K562 (cell line): ENCODE results near the gene DKK3. TPM values are rescaled to one million over a fixed set of nuclear protein-coding genes. Genes with fewer than 3 reads are reported as not detected.
A peak's percentile ranks its signal among the peaks of the same experiment; 100 is the strongest.

Experiments used
- ASH1L ChIP-seq: fragments of 450-650 bp; IDR thresholded peaks from 2 replicates; pipeline ENCODE4 v1.6.1; 2018; ENCODE audit warnings: borderline replicate concordance, mild to moderate bottlenecking, low read depth; ENCODE audit not compliant: partially characterized antibody
- BHLHE40 ChIP-seq: IDR thresholded peaks from 2 replicates; pipeline ENCODE4 v1.6.1; 2011; ENCODE audit warnings: low read length, improper control_type of control experiment
- CHD2 ChIP-seq: IDR thresholded peaks from 2 replicates; pipeline ENCODE4 v1.6.1; 2011; ENCODE audit warnings: low read depth, low read length
- CREM ChIP-seq: IDR thresholded peaks from 2 replicates; pipeline ENCODE4 v1.6.1; 2014; ENCODE audit warnings: antibody characterized with exemption, low read depth
- DACH1 ChIP-seq: fragments of 450-650 bp; IDR thresholded peaks from 2 replicates; pipeline ENCODE4 v1.6.1; 2018; ENCODE audit not compliant: partially characterized antibody
- EWSR1 ChIP-seq: fragments of 450-650 bp; IDR thresholded peaks from 2 replicates; pipeline ENCODE4 v1.6.1; 2018; ENCODE audit warnings: borderline replicate concordance, mild to moderate bottlenecking, low read depth, moderate library complexity; ENCODE audit not compliant: partially characterized antibody
- FOXA1 ChIP-seq: fragments of 450-650 bp; IDR thresholded peaks from 2 replicates; pipeline ENCODE4 v1.6.1; 2016; ENCODE audit warnings: mild to moderate bottlenecking, borderline replicate concordance
- HMG20A ChIP-seq: fragments of 450-650 bp; formaldehyde crosslinking; conservative IDR thresholded peaks from 2 replicates; pipeline ENCODE4 v1.4.0; 2020; ENCODE audit warnings: mild to moderate bottlenecking, mixed read lengths
- KDM1A ChIP-seq, 2 experiments: fragments of 450-650 bp; IDR thresholded peaks; 2 replicates each; pipeline ENCODE4 v1.6.1; 2016; ENCODE audit warnings: mild to moderate bottlenecking in 2 of 2
- POLR2H ChIP-seq: IDR thresholded peaks from 2 replicates; pipeline ENCODE4 v1.6.1; 2016; ENCODE audit warnings: missing genetic modification characterization, low read depth, mild to moderate bottlenecking, control low read depth, missing compliant biosample characterization, moderate library complexity
- PURB ChIP-seq: sonication (generic); formaldehyde crosslinking; IDR thresholded peaks from 2 replicates; pipeline ENCODE4 v1.9.0; 2021; ENCODE audit warnings: low read depth, mild to moderate bottlenecking, missing genetic modification reagents
- RAD21 ChIP-seq, 2 experiments: fragments of 250-450 bp in 1 of 2; fragments of 450-650 bp in 1 of 2; sonication (Bioruptor Pico) in 1 of 2; formaldehyde crosslinking in 1 of 2; IDR thresholded peaks in 1 of 2; conservative IDR thresholded peaks in 1 of 2; 2 replicates each; pipeline versions ENCODE4 v1.4.0 to v1.8.0; 2020 to 2022; ENCODE audit warnings: mild to moderate bottlenecking in 2 of 2, moderate library complexity in 1 of 2
- RAD51 ChIP-seq: fragments of 450-650 bp; IDR thresholded peaks from 2 replicates; pipeline ENCODE4 v1.7.1; 2016; ENCODE audit warnings: low read depth, mild to moderate bottlenecking, borderline replicate concordance
- SLC30A9 ChIP-seq: fragments of 250-450 bp; sonication (Bioruptor Pico); IDR thresholded peaks from 2 replicates; pipeline ENCODE4 v1.8.0; 2022; ENCODE audit warnings: mild to moderate bottlenecking, moderate library complexity
- SMC3 ChIP-seq: conservative IDR thresholded peaks from 2 replicates; pipeline ENCODE4 v1.6.1; 2011; ENCODE audit warnings: low read depth, low read length, improper control_type of control experiment; ENCODE audit not compliant: insufficient read depth
- XRCC5 ChIP-seq: fragments of 200-400 bp; formaldehyde crosslinking; IDR thresholded peaks from 2 replicates; pipeline ENCODE4 v1.6.1; 2017; ENCODE audit warnings: low read depth, mild to moderate bottlenecking, low read length
- polyA plus RNA-seq, 8 experiments: library from polyadenylated mRNA; depleted of rRNA in 4 of 8; stranded (reverse) in 5 of 8; unstranded in 3 of 8; fragments of >200 nt; fragmentation: Nextera tagmentation in 2 of 8; fragmentation: Illumina TruSeq in 1 of 8; extraction: Ambion mirVana in 2 of 8; extraction: Trizol in 1 of 8; gene quantifications; 2 replicates each; pipeline versions ENCODE4 v1.2.1 to v1.2.3, GENCODE V29; 2011 to 2014; ENCODE audit warnings: inconsistent platforms in 1 of 8, missing spikeins in 1 of 8
- total RNA-seq, 7 experiments: library from RNA; depleted of rRNA in 6 of 7; stranded (reverse); fragments of >200 nt in 6 of 7; fragmentation: Illumina TruSeq in 2 of 7; extraction: Trizol in 2 of 7; gene quantifications; 2 replicates each; pipeline versions ENCODE4 v1.2.1 to v1.2.3, GENCODE V29; 2011 to 2021; ENCODE audit warnings: low replicate concordance in 1 of 7
- TF ChIP-seq, protein P1 (sequence below): fragments of 450-650 bp; formaldehyde crosslinking; IDR thresholded peaks from 2 replicates; pipeline ENCODE4 v1.4.0; 2022; ENCODE audit warnings: missing genetic modification characterization
- TF ChIP-seq, protein P2 (sequence below): conservative IDR thresholded peaks from 2 replicates; pipeline ENCODE4 v1.6.1; 2011; ENCODE audit warnings: low read depth, mild to moderate bottlenecking, low read length; ENCODE audit not compliant: control insufficient read depth
- TF ChIP-seq, protein P3 (sequence below): sonication (generic); formaldehyde crosslinking; IDR thresholded peaks from 2 replicates; pipeline ENCODE4 v1.8.0; 2022; ENCODE audit warnings: mild to moderate bottlenecking, low read depth, missing genetic modification reagents
- TF ChIP-seq, protein P4 (sequence below): sonication (generic); formaldehyde crosslinking; IDR thresholded peaks from 2 replicates; pipeline ENCODE4 v1.8.1; 2023; ENCODE audit warnings: mild to moderate bottlenecking, missing genetic modification reagents
- TF ChIP-seq, protein P5 (sequence below): fragments of 450-650 bp; conservative IDR thresholded peaks from 2 replicates; pipeline ENCODE4 v1.6.1; 2016; ENCODE audit warnings: missing genetic modification characterization, low read depth, mild to moderate bottlenecking, control low read depth, missing compliant biosample characterization

Gene DKK3
- total and polyA plus RNA-seq, 9 of the 15 experiments (the other 6 are each of a cell fraction or from before 2014, with no cell fraction given): 0.14 to 0.85 (median 0.38) TPM; not detected in 6

DNA sequence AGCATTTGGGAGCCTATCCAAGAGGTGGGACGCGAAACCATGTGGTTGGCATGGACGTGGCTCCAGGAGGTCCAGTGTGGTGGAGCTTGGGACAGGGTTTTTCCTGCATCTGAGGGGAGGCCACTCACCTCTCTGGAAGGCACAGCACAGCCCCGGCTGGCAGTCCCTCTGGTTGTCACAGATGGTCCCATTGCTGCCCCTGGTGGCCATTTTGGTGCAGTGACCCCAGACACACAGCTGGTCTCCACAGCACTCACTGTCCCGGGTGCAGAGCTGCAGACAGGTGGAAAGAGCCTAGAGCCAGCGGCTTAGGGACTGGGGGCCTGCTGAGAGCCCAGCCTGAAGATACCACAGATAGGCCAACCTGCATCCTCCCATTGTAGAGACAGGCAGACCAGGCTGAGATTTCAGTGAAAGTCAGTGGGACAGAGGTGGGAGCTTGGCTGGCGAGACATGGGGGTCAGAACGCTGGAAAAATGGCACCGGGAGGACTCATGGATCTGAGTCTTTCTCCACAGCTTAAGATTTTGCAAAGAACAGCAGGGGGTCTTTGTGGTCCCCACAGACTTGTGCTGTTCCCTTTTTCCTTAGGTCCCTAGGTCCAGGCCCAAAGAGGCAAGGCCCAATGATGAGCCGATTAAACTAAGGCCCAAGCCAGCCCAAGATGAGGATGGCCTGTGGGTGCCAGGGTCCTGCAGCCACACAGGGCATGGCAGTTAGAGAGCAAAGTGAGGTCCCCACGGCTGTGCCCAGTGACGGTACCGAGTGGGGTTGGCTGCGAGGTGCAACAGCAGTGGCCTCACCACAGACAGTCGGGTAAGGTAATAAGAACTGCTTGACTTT lies 41.4 kb downstream of the DKK3 start (continued):
- TF ChIP-seq, protein P1, sequence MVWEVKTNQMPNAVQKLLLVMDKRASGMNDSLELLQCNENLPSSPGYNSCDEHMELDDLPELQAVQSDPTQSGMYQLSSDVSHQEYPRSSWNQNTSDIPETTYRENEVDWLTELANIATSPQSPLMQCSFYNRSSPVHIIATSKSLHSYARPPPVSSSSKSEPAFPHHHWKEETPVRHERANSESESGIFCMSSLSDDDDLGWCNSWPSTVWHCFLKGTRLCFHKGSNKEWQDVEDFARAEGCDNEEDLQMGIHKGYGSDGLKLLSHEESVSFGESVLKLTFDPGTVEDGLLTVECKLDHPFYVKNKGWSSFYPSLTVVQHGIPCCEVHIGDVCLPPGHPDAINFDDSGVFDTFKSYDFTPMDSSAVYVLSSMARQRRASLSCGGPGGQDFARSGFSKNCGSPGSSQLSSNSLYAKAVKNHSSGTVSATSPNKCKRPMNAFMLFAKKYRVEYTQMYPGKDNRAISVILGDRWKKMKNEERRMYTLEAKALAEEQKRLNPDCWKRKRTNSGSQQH (CRISPR knock-in tag): no peak
- TF ChIP-seq ASH1L (no peak), KDM1A (IDR thresholded peaks at IDR 0.05) (no peak), FOXA1 (no peak), PURB (no peak), SLC30A9 (CRISPR knock-in tag) (no peak), RAD51 (no peak), XRCC5 (peak; percentile 83; the same call in 1 of the 2 replicates), RAD21 (CRISPR knock-in tag; conservative IDR thresholded peaks at IDR 0.05 in 1 of 2, IDR thresholded peaks at IDR 0.05 in 1 of 2) (peak; percentile 13 to 67; a peak in 2 of 4 replicates), POLR2H (no peak), EWSR1 (no peak), BHLHE40 (no peak), HMG20A (CRISPR knock-in tag) (no peak), SMC3 (peak; percentile 46; the same call in 1 of the 2 replicates), CREM (peak; percentile 39; the same call in 1 of the 2 replicates), DACH1 (peak; percentile 41), CHD2 (no peak)
- TF ChIP-seq, protein P2, sequence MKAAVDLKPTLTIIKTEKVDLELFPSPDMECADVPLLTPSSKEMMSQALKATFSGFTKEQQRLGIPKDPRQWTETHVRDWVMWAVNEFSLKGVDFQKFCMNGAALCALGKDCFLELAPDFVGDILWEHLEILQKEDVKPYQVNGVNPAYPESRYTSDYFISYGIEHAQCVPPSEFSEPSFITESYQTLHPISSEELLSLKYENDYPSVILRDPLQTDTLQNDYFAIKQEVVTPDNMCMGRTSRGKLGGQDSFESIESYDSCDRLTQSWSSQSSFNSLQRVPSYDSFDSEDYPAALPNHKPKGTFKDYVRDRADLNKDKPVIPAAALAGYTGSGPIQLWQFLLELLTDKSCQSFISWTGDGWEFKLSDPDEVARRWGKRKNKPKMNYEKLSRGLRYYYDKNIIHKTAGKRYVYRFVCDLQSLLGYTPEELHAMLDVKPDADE: no peak
- TF ChIP-seq, protein P3, sequence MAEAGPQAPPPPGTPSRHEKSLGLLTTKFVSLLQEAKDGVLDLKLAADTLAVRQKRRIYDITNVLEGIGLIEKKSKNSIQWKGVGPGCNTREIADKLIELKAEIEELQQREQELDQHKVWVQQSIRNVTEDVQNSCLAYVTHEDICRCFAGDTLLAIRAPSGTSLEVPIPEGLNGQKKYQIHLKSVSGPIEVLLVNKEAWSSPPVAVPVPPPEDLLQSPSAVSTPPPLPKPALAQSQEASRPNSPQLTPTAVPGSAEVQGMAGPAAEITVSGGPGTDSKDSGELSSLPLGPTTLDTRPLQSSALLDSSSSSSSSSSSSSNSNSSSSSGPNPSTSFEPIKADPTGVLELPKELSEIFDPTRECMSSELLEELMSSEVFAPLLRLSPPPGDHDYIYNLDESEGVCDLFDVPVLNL (CRISPR knock-in tag): no peak
- TF ChIP-seq, protein P4, sequence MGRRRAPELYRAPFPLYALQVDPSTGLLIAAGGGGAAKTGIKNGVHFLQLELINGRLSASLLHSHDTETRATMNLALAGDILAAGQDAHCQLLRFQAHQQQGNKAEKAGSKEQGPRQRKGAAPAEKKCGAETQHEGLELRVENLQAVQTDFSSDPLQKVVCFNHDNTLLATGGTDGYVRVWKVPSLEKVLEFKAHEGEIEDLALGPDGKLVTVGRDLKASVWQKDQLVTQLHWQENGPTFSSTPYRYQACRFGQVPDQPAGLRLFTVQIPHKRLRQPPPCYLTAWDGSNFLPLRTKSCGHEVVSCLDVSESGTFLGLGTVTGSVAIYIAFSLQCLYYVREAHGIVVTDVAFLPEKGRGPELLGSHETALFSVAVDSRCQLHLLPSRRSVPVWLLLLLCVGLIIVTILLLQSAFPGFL (CRISPR knock-in tag): no peak
- TF ChIP-seq, protein P5, sequence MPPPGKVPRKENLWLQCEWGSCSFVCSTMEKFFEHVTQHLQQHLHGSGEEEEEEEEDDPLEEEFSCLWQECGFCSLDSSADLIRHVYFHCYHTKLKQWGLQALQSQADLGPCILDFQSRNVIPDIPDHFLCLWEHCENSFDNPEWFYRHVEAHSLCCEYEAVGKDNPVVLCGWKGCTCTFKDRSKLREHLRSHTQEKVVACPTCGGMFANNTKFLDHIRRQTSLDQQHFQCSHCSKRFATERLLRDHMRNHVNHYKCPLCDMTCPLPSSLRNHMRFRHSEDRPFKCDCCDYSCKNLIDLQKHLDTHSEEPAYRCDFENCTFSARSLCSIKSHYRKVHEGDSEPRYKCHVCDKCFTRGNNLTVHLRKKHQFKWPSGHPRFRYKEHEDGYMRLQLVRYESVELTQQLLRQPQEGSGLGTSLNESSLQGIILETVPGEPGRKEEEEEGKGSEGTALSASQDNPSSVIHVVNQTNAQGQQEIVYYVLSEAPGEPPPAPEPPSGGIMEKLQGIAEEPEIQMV: no peak
